GM19468 (cell line): ENCODE measurements around the gene CDH23.

Source experiments
- ATAC-seq: cut with Tn5 transposase; IDR thresholded peaks from one replicate; pipeline ENCODE4 v1.9.1; 2021; ENCODE audit warnings: mild to moderate bottlenecking, moderate library complexity, moderate number of reproducible peaks; ENCODE audit not compliant: unreplicated experiment; ENCODE audit errors: extremely low read depth

CDH23 gene

GRCh38 chr10:71368176-71368575 is 28.5 kb upstream of the CDH23 start:
- no peak for ATAC-seq

- no peak for ATAC-seq
These were observed 28.1 kb upstream of the CDH23 start for GRCh38 chr10:71368643-71369042.

GRCh38 chr10:71369602-71370001 is 27.1 kb upstream of the CDH23 start:
- ATAC-seq, result no peak

- ATAC-seq, result no peak
These were observed 26.7 kb upstream of the CDH23 start for GRCh38 chr10:71370031-71370430.

GRCh38 chr10:71371750-71372166 is 25.0 kb upstream of the CDH23 start:
- no peak for ATAC-seq

GRCh38 chr10:71372882-71373495 is 23.7 kb upstream of the CDH23 start:
- peak; percentile 30 for ATAC-seq

GRCh38 chr10:71374481-71375233 is 22.1 kb upstream of the CDH23 start:
- ATAC-seq, result no peak

GRCh38 chr10:71375952-71376351 is 20.8 kb upstream of the CDH23 start:
- no peak for ATAC-seq

GRCh38 chr10:71378336-71379117 is 18.2 kb upstream of the CDH23 start:
- no peak for ATAC-seq

GRCh38 chr10:71379118-71379766 is 17.5 kb upstream of the CDH23 start:
- ATAC-seq, result no peak

- no peak for ATAC-seq
These were observed 15.9 kb upstream of the CDH23 start for GRCh38 chr10:71380841-71381240.

- ATAC-seq, result no peak
These were observed 15.1 kb upstream of the CDH23 start for GRCh38 chr10:71381611-71382010.

GRCh38 chr10:71382028-71382427 is 14.7 kb upstream of the CDH23 start:
- ATAC-seq, result no peak

- ATAC-seq, result no peak
These were observed 14.0 kb upstream of the CDH23 start for GRCh38 chr10:71382757-71383156.

- no peak for ATAC-seq
These were observed 12.6 kb upstream of the CDH23 start for GRCh38 chr10:71383972-71384687.

GRCh38 chr10:71388171-71388570 is 8.5 kb upstream of the CDH23 start:
- ATAC-seq, result no peak

GRCh38 chr10:71388583-71389310 is 8.0 kb upstream of the CDH23 start:
- ATAC-seq, result no peak

GRCh38 chr10:71389768-71390460 is 6.8 kb upstream of the CDH23 start:
- no peak for ATAC-seq

GRCh38 chr10:71390461-71390835 is 6.3 kb upstream of the CDH23 start:
- no peak for ATAC-seq
